GM12872 (cell line): ENCODE measurements around the gene ACTRT1.

Source experiments
- CTCF ChIP-seq: IDR thresholded peaks from 3 replicates; pipeline ENCODE4 v1.5.1; 2011; ENCODE audit warnings: low read depth, mild to moderate bottlenecking, low read length, moderate library complexity; ENCODE audit not compliant: insufficient read depth

The ACTRT1 gene

DNA sequence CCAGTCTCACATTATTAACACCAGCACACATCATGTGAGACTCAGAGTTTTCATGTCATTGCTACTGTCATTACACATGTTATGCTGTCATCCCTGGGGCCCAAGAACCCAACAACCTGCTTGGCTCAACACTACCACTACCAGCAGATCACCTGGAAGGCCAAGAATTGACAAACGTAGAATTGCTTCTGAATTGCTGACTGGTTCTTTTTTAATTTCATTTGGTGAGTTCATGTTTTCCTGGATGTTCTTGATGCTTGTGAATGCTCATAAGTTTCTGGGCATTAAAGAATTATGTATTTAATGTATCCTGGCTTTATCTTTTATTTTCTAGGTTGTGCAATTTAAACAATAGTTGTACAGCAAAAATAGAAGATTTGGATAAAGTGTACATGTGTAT, 40.2 kb downstream of the ACTRT1 start:
- no peak for TF ChIP-seq CTCF

DNA sequence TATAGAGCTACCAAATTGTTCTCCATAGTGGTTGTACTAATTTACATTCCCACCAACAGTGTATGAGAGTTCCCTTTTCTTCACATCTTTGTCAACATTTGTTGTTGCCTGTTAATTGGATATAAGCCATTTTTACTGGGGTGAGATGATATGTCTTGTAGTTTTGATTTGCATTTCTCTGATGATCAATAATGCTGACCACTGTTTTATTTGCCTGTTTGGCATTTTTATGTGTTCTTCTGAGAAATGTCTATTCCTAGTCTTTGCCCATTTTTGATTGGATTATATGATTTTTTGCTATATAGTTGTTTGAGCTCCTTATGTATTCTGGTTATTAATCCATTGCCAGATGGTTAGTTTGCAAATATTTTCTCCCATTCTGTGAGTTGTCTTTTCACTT, 44.3 kb downstream of the ACTRT1 start:
- no peak for TF ChIP-seq CTCF
